ENCODE measurements around the gene PREX1. TPM values are rescaled to one million over a fixed set of nuclear protein-coding genes. Genes with fewer than 3 reads are reported as not detected.
A peak's percentile ranks its signal among the peaks of the same experiment; 100 is the strongest.

Gene PREX1
- total and polyA plus RNA-seq, 3 donors from 2014 or later, result 18.0 to 36.5 (median 27.1) TPM

- Histone ChIP-seq H3K4me1 (no peaks in the 10 kb centered on the region), H3K4me3 (no peak overlapping the region), H3K27me3 (no peaks in the 10 kb centered on the region), H3K27ac (no peak overlapping the region), H3K9me3 (no peaks in the 10 kb centered on the region), H3K36me3 (ENCODE audit: low read depth, missing control alignments) (no peaks in the 10 kb centered on the region)
- 82 to 93% methylated on average over 8 of the region's 8 CpGs for WGBS, 2 donors
- intact Hi-C loops (cut with DNase I; ENCODE audit: low total_unique reads), result loop anchor here (2.0 kb wide), 1 partner anchor 245 kb away; no protein-coding TSS in a partner anchor
- no peak for DNase-seq
- TF ChIP-seq, protein P1, sequence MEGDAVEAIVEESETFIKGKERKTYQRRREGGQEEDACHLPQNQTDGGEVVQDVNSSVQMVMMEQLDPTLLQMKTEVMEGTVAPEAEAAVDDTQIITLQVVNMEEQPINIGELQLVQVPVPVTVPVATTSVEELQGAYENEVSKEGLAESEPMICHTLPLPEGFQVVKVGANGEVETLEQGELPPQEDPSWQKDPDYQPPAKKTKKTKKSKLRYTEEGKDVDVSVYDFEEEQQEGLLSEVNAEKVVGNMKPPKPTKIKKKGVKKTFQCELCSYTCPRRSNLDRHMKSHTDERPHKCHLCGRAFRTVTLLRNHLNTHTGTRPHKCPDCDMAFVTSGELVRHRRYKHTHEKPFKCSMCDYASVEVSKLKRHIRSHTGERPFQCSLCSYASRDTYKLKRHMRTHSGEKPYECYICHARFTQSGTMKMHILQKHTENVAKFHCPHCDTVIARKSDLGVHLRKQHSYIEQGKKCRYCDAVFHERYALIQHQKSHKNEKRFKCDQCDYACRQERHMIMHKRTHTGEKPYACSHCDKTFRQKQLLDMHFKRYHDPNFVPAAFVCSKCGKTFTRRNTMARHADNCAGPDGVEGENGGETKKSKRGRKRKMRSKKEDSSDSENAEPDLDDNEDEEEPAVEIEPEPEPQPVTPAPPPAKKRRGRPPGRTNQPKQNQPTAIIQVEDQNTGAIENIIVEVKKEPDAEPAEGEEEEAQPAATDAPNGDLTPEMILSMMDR (IDR thresholded peaks at IDR 0.05), result no peak
These were observed 167.9 kb downstream of the PREX1 start for GRCh38 chr20:48659858-48660257.

- intact Hi-C loops (cut with DNase I; ENCODE audit: low total_unique reads), result loop anchor here (2.0 kb wide), 1 partner anchor 246 kb away; no protein-coding TSS in a partner anchor
- Histone ChIP-seq H3K9me3 (no peaks in the 10 kb centered on the region), H3K4me3 (no peak overlapping the region), H3K27me3 (no peaks in the 10 kb centered on the region), H3K4me1 (no peaks in the 10 kb centered on the region), H3K27ac (no peak overlapping the region), H3K36me3 (ENCODE audit: low read depth, missing control alignments) (no peaks in the 10 kb centered on the region)
- TF ChIP-seq, protein P1 (IDR thresholded peaks at IDR 0.05), result no peak
- no peak for TF ChIP-seq POLR2A (IDR thresholded peaks at IDR 0.05)
- 84 to 89% methylated on average over 7 to 8 of the region's 8 CpGs for WGBS, 2 donors
- no peak for DNase-seq
These were observed 169.3 kb downstream of the PREX1 start for GRCh38 chr20:48658505-48658904.

DNA sequence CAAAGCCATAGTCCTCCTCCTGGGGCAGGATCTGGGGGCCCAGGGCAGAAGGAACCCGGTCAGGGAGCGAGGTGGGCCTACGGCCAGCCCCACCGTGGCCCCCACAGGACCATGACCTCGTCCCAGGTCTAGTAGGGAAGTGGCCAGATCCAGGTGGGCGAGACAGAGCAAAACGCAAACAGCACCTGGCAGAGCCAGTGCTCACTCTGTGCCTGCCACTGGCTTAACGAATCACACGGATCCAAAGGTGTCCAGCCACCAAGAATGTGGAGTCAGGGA is 169.7 kb downstream of the PREX1 start:
- H3K9me3 ChIP-seq, result no peaks in the 10 kb centered on the region
- no peak overlapping the region for H3K4me3 ChIP-seq
- H3K27ac ChIP-seq, result no peak overlapping the region
- H3K36me3 ChIP-seq (ENCODE audit: low read depth, missing control alignments), result no peaks in the 10 kb centered on the region
- TF ChIP-seq, protein P1 (IDR thresholded peaks at IDR 0.05), result no peak
- no peak for TF ChIP-seq POLR2A (IDR thresholded peaks at IDR 0.05)
- no peaks in the 10 kb centered on the region for H3K27me3 ChIP-seq
- WGBS, 2 donors, result 87% methylated on average over 9 of the region's 9 CpGs; no CpG with 5 or more reads in 1 of the 2 donors
- H3K4me1 ChIP-seq, result no peaks in the 10 kb centered on the region
- no peak for DNase-seq
- intact Hi-C loops (cut with DNase I; ENCODE audit: low total_unique reads), result loop anchor here (2.0 kb wide), 1 partner anchor 247 kb away; no protein-coding TSS in a partner anchor

DNA sequence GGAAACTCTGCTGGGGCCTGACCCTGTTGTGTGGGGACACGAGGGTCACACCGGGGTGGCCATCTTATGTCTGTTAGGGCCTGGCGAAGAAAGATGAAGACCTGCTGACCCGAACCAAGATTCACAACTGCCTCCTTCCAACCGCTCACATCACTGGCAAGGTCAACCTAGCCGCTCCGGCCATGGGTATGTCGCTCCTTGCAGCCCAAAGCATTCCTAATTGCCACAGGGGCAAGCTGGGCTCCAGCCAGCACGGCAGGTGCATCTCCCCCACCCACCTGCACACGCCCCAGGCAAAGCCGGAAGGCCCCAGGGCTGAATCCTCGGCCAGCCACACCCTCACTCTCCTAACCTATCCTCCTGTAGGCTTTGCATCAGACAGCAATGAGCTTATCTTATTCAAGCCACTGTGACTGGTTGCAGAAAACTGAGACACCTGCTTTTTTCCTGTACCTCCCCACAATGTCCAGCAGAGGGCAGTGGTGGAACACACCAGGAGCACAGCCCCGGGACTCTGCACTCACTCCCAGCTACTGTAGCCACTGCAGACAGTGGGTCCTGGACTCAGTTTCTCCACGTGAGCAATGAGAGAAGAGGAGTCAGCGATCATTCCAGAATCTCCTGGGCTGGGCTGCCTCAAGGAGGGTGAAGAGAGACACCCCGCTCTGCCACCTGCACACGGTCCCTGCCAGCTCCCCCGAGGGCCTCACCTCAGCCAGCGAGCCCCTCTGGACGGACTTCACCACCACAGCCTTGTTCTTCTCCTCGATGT is 170.2 kb downstream of the PREX1 start:
- Histone ChIP-seq H3K27me3 (no peaks in the 10 kb centered on the region), H3K4me1 (no peaks in the 10 kb centered on the region), H3K27ac (no peak overlapping the region), H3K4me3 (no peak overlapping the region), H3K36me3 (ENCODE audit: low read depth, missing control alignments) (no peaks in the 10 kb centered on the region), H3K9me3 (no peaks in the 10 kb centered on the region)
- WGBS, 2 donors, result 74 to 75% methylated on average over 14 to 21 of the region's 21 CpGs
- TF ChIP-seq, protein P1 (IDR thresholded peaks at IDR 0.05), result peak; percentile 92 to 95 (median 92)
- no peak for TF ChIP-seq POLR2A (IDR thresholded peaks at IDR 0.05)
- DNase-seq, result peak; percentile 85
- intact Hi-C loops (cut with DNase I; ENCODE audit: low total_unique reads), result loop anchor here (2.0 kb wide), 1 partner anchor 247 kb away; no protein-coding TSS in a partner anchor
